CD4-positive, alpha-beta T cell treated with Interleukin-4 for 1 hour (primary cell): ENCODE results near the gene SORCS2.

Experiments
- DNase-seq, 2 donors: peaks; one replicate each; pipeline ENCODE4 v3.0.0-alpha.2; 2020 to 2022

The SORCS2 gene

GRCh38 chr4:7294176-7294756, 101.9 kb downstream of the SORCS2 start:
- no peak for DNase-seq

- DNase-seq = no peak
These were observed 103.0 kb downstream of the SORCS2 start for GRCh38 chr4:7295197-7295910.

GRCh38 chr4:7295911-7296660, 103.7 kb downstream of the SORCS2 start:
- no peak for DNase-seq

GRCh38 chr4:7296661-7297335, 104.5 kb downstream of the SORCS2 start:
- DNase-seq = no peak

GRCh38 chr4:7297374-7297773, 105.0 kb downstream of the SORCS2 start:
- no peak for DNase-seq

- no peak for DNase-seq
These were observed 105.5 kb downstream of the SORCS2 start for GRCh38 chr4:7297881-7298280.

- no peak for DNase-seq
These were observed 106.3 kb downstream of the SORCS2 start for GRCh38 chr4:7298619-7299009.

- no peak for DNase-seq
These were observed 106.9 kb downstream of the SORCS2 start for GRCh38 chr4:7299010-7299907.

- DNase-seq = no peak
These were observed 107.8 kb downstream of the SORCS2 start for GRCh38 chr4:7299908-7300710.

- DNase-seq = no peak
These were observed 108.4 kb downstream of the SORCS2 start for GRCh38 chr4:7300711-7301095.

- DNase-seq = no peak
These were observed 108.9 kb downstream of the SORCS2 start for GRCh38 chr4:7301126-7301785.

- DNase-seq = no peak
These were observed 109.7 kb downstream of the SORCS2 start for GRCh38 chr4:7301846-7302630.

- DNase-seq = no peak
These were observed 110.6 kb downstream of the SORCS2 start for GRCh38 chr4:7302781-7303404.

- DNase-seq = no peak
These were observed 111.2 kb downstream of the SORCS2 start for GRCh38 chr4:7303561-7303960.

- no peak for DNase-seq
These were observed 112.1 kb downstream of the SORCS2 start for GRCh38 chr4:7304436-7304835.

- no peak for DNase-seq
These were observed 114.0 kb downstream of the SORCS2 start for GRCh38 chr4:7306021-7306965.

GRCh38 chr4:7306986-7307385, 114.6 kb downstream of the SORCS2 start:
- no peak for DNase-seq

- no peak for DNase-seq
These were observed 115.2 kb downstream of the SORCS2 start for GRCh38 chr4:7307394-7308099.
